ENCODE measurements around the gene CYP2A6. TPM values are rescaled to one million over a fixed set of nuclear protein-coding genes. Genes with fewer than 3 reads are reported as not detected.
A peak's percentile ranks its signal among the peaks of the same experiment; 100 is the strongest.
"Not testable (repeated sequence)": the region's sequence is repeated elsewhere in the genome, so short reads cannot be mapped to it uniquely, and the experiment has no call there.

The CYP2A6 gene, protein sequence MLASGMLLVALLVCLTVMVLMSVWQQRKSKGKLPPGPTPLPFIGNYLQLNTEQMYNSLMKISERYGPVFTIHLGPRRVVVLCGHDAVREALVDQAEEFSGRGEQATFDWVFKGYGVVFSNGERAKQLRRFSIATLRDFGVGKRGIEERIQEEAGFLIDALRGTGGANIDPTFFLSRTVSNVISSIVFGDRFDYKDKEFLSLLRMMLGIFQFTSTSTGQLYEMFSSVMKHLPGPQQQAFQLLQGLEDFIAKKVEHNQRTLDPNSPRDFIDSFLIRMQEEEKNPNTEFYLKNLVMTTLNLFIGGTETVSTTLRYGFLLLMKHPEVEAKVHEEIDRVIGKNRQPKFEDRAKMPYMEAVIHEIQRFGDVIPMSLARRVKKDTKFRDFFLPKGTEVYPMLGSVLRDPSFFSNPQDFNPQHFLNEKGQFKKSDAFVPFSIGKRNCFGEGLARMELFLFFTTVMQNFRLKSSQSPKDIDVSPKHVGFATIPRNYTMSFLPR
- 1 to 10 TPM in 1 of 4 donors, not detected in 3; 1.8 TPM for total RNA-seq
- not detected for polyA plus RNA-seq

DNA sequence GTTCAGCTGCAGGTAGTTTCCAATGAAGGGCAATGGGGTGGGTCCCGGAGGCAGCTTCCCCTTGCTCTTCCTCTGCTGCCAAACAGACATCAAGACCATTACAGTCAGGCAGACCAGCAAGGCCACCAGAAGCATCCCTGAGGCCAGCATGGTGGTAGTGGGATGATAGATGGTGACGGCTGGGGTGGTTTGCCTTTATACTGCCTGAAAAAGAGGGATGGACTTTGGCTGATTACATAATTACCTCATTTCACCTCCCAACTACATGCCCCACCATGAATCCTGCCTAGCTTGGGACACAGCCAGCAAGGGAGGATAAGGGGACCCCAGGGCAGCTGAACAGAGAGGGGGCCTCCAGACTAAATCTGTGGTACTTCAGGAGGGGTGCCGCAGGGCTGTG, at the start of gene CYP2A6:
Gene CYP2A6 (minus strand): TSS at position 171 of the 400 bp plus-strand sequence. CDS start 21 bp downstream, at position 150.
- DNase-seq; H3K4me3 ChIP-seq; intact Hi-C loops (cut with DNase I); H3K36me3 ChIP-seq; H3K27ac ChIP-seq; H3K4me1 ChIP-seq; H3K9me3 ChIP-seq: not testable (repeated sequence)
- 71 to 87% methylated on average over 3 of the region's 3 CpGs for WGBS, 2 donors
- peaks cover 0 to 16% (median 0%) of the 10 kb centered on the region in 3 donors for H3K27me3 ChIP-seq

DNA sequence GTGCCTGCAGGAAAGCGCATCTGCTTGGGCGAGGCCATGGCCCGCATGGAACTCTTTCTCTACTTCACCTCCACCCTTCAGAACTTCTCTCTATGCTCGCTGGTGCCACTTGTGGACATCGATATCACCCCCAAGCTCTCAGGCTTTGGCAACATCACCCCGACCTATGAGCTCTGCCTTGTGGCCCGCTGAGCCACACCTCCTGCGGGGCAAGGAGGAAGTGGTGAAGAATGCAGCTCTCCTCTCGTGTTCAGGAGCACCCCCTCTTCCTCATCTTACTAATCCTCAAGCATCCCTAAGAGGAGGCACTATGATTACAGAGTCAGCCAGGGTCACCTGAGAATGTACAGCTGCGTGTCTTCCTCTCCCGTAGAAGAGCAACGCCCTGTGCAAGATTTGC, 49.7 kb upstream of the CYP2A6 start:
- H3K27ac ChIP-seq; intact Hi-C loops (cut with DNase I); H3K27me3 ChIP-seq; H3K9me3 ChIP-seq; H3K36me3 ChIP-seq; H3K4me3 ChIP-seq; DNase-seq: not testable (repeated sequence)
- 69 to 88% methylated on average over 12 of the region's 12 CpGs for WGBS, 2 donors
- H3K4me1 ChIP-seq: peaks cover 0 to 13% (median 5%) of the 10 kb centered on the region in 4 donors

DNA sequence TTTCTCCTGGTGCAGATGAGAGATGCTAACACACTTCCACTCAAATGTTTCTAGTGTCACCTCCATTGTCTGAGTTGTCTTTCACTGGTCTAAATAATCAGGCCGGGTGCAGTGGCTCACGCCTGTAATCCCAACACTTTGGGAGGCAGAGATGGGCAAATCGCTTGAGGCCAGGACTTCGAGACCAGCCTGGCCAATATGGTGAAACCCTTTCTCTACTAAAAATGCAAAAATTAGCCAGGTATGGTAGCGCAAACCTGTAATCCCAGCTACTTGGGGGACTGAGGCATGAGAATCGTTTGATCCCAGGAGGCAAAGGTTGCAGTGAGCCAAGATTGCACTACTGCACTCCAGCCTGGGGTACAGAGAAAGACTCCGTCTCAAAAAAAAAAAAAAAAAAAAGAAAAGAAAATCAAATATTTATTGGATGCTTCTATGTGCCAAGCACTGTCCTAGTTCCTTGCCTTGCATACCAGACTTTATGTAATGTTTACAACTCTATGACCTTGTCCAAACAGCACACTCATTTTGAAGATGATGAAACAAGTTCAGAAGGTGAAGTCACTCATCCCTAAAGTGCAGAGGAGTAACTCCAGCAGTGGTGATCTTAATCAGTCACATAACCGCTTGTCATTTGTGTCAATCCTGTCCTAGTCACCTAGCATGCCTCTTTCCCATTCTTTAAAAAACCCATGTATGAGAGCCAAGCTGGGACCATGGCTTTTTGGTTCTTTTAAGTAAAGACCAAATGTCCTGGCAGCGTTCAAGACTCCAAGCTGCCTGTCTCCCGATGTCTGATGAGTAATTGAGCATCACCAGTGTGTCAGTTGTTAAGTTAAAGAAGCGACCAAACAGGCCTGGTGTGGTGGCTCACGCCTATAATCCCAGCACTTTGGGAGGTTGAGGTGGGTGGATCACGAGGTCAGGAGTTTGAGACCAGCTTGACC, 46.9 kb upstream of the CYP2A6 start:
- intact Hi-C loops (cut with DNase I); H3K9me3 ChIP-seq; H3K27me3 ChIP-seq; H3K27ac ChIP-seq; H3K36me3 ChIP-seq; DNase-seq; H3K4me3 ChIP-seq: not testable (repeated sequence)
- peaks cover 0 to 13% (median 5%) of the 10 kb centered on the region in 4 donors for H3K4me1 ChIP-seq
- TF ChIP-seq POLR2AphosphoS5 (IDR thresholded peaks at IDR 0.05): peak in 2 of 4 donors; percentile 23 to 31
- 86 to 88% methylated on average over 13 of the region's 13 CpGs for WGBS, 2 donors

DNA sequence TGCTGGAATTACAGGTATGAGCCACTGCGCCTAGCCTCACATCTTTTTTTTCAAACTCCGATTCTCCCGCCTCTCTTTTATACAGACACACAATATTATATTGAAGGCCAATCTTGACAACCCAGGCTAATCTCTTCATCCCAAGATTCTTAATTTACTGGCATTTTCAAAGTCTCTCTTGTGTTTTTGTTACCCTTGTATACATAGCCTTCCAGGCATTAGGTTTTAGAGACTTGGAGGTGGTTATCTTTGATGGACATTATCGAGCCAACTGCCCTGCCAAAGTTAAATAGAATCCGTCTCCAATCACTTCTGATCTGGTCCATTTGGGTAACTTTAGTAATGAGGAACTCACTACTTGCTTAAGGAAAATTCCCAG, 46.2 kb upstream of the CYP2A6 start:
- intact Hi-C loops (cut with DNase I): no loop called here
- Histone ChIP-seq H3K4me3 (no peak overlapping the region), H3K9me3 (no peaks in the 10 kb centered on the region), H3K27ac (no peak overlapping the region), H3K4me1 (peaks cover 0 to 13% (median 5%) of the 10 kb centered on the region in 4 donors), H3K36me3 (no peaks in the 10 kb centered on the region), H3K27me3 (no peaks in the 10 kb centered on the region)
- WGBS, 2 donors: 93% methylated on average over 5 of the region's 5 CpGs
- TF ChIP-seq POLR2A (IDR thresholded peaks at IDR 0.05): no peak
- TF ChIP-seq, protein P1, sequence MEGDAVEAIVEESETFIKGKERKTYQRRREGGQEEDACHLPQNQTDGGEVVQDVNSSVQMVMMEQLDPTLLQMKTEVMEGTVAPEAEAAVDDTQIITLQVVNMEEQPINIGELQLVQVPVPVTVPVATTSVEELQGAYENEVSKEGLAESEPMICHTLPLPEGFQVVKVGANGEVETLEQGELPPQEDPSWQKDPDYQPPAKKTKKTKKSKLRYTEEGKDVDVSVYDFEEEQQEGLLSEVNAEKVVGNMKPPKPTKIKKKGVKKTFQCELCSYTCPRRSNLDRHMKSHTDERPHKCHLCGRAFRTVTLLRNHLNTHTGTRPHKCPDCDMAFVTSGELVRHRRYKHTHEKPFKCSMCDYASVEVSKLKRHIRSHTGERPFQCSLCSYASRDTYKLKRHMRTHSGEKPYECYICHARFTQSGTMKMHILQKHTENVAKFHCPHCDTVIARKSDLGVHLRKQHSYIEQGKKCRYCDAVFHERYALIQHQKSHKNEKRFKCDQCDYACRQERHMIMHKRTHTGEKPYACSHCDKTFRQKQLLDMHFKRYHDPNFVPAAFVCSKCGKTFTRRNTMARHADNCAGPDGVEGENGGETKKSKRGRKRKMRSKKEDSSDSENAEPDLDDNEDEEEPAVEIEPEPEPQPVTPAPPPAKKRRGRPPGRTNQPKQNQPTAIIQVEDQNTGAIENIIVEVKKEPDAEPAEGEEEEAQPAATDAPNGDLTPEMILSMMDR (IDR thresholded peaks at IDR 0.05): no peak
- TF ChIP-seq EP300 (IDR thresholded peaks at IDR 0.05): no peak
- TF ChIP-seq POLR2AphosphoS5 (IDR thresholded peaks at IDR 0.05): no peak
- DNase-seq: no peak

DNA sequence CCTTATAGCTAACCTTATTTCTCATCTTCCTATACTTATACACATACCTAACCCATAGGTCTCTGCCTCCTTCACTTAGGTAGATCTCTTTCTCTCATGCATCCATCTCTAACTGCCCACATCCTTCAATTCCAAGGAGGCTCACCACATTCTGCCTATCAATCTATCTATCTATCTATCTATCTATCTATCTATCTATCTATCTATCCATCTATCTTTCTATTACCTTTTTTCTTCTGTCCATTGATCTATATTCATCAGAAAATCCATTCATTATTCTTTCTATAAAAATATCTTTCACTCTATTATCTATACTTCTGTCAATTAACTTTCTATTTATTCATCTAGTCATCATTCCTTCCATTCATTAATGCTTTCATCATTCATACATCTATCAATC, 42.9 kb upstream of the CYP2A6 start:
- peaks cover 0 to 13% (median 5%) of the 10 kb centered on the region in 4 donors for H3K4me1 ChIP-seq
- no peaks in the 10 kb centered on the region for H3K27me3 ChIP-seq
- no peaks in the 10 kb centered on the region for H3K36me3 ChIP-seq
- DNase-seq: no peak
- no peak overlapping the region for H3K27ac ChIP-seq
- no peaks in the 10 kb centered on the region for H3K9me3 ChIP-seq
- H3K4me3 ChIP-seq: no peak overlapping the region
- TF ChIP-seq EP300 (IDR thresholded peaks at IDR 0.05): no peak
- TF ChIP-seq, protein P1 (IDR thresholded peaks at IDR 0.05): no peak
- TF ChIP-seq POLR2A (IDR thresholded peaks at IDR 0.05): no peak
- no peak for TF ChIP-seq POLR2AphosphoS5 (IDR thresholded peaks at IDR 0.05)
- intact Hi-C loops (cut with DNase I): no loop called here

DNA sequence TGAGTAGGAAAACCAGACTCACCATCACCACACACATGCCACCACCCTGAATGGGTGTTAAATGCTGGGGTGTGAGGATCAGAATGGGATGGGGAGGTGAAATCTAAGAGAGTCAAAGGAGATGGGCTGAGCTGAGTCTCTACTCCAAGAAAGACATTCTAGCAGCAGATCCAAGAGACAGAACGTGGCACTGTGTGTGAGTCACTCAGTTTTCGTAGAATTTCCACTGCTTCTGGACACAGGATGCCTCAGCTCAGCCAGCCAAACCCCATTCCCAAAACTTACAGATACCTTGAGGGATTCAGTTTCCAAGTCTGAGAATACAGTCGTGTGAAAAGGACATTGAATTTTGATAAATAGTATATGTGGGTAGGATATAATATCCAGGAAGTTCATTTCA, 39.1 kb upstream of the CYP2A6 start:
- 68 to 73% methylated on average over 3 of the region's 3 CpGs for WGBS, 2 donors
- intact Hi-C loops (cut with DNase I): no loop called here
- Histone ChIP-seq H3K27me3 (no peaks in the 10 kb centered on the region), H3K4me3 (no peak overlapping the region), H3K36me3 (no peaks in the 10 kb centered on the region), H3K27ac (no peak overlapping the region), H3K4me1 (no peaks in the 10 kb centered on the region), H3K9me3 (no peaks in the 10 kb centered on the region)
- TF ChIP-seq POLR2AphosphoS5 (IDR thresholded peaks at IDR 0.05): no peak
- no peak for TF ChIP-seq EP300 (IDR thresholded peaks at IDR 0.05)
- TF ChIP-seq, protein P1 (IDR thresholded peaks at IDR 0.05): no peak
- TF ChIP-seq POLR2A (IDR thresholded peaks at IDR 0.05): no peak
- no peak for DNase-seq

All from sigmoid colon (tissue), 7 donors.